Esophagus muscularis mucosa (tissue), 4 donors: Measurements from ENCODE around the gene CX3CL1. TPM values are rescaled to one million over a fixed set of nuclear protein-coding genes. Genes with fewer than 3 reads are reported as not detected.
A peak's percentile ranks its signal among the peaks of the same experiment; 100 is the strongest.
"Not testable (repeated sequence)": the region's sequence is repeated elsewhere in the genome, so short reads cannot be mapped to it uniquely, and the experiment has no call there.

ENCODE experiments used
- DNase-seq: peaks from one replicate; pipeline ENCODE4 v3.0.0-alpha.2; 2017; ENCODE audit errors: extremely low spot score
- H3K27ac ChIP-seq, 4 donors: fragments of 200-600 bp; sonication (generic); replicated peaks in 1 of 4; 1 replicate in 3 of 4; 2 replicates in 1 of 4; pipeline ENCODE4 v1.5.1; 2016 to 2019; ENCODE audit warnings: mild to moderate bottlenecking in 1 of 4
- H3K27me3 ChIP-seq, 4 donors: fragments of 200-600 bp; sonication (generic); one replicate each; pipeline versions ENCODE4 v1.5.1 to v1.6.0; 2016 to 2019
- H3K36me3 ChIP-seq, 4 donors: fragments of 200-600 bp; sonication (generic); one replicate each; pipeline ENCODE4 v1.5.1; 2016 to 2019
- H3K4me1 ChIP-seq, 4 donors: fragments of 200-600 bp; sonication (generic); one replicate each; pipeline ENCODE4 v1.5.1; 2016 to 2019
- H3K4me3 ChIP-seq, 4 donors: fragments of 200-600 bp; sonication (generic); 1 replicate in 2 of 4; 2 replicates in 2 of 4; pipeline ENCODE4 v1.5.1; 2016 to 2019; ENCODE audit warnings: mild to moderate bottlenecking in 4 of 4, moderate library complexity in 1 of 4
- H3K9me3 ChIP-seq, 4 donors: fragments of 200-600 bp; sonication (generic); 1 replicate in 3 of 4; 2 replicates in 1 of 4; pipeline ENCODE4 v1.5.1; 2016 to 2019
- CTCF ChIP-seq, 3 experiments: fragments of 200-600 bp in 2 of 3; fragments of 450-650 bp in 1 of 3; sonication (generic) in 2 of 3; IDR thresholded peaks; one replicate each; pipeline ENCODE4 v1.5.1; 2017 to 2019; ENCODE audit warnings: antibody characterized with exemption in 3 of 3, mild to moderate bottlenecking in 2 of 3, moderate library complexity in 1 of 3
- EP300 ChIP-seq: sonication (generic); formaldehyde crosslinking; IDR thresholded peaks from one replicate; pipeline ENCODE4 v1.6.1; 2017; ENCODE audit warnings: antibody characterized with exemption
- POLR2A ChIP-seq: fragments of 450-650 bp; IDR thresholded peaks from one replicate; pipeline ENCODE4 v1.6.1; 2017; ENCODE audit warnings: antibody characterized with exemption, moderate library complexity, mild to moderate bottlenecking, low read depth
- POLR2AphosphoS5 ChIP-seq, 2 donors: sonication (generic); formaldehyde crosslinking; IDR thresholded peaks; one replicate each; pipeline ENCODE4 v1.6.1; 2017; ENCODE audit warnings: antibody characterized with exemption in 2 of 2
- WGBS: methylation state at CpG from one replicate; pipeline ENCODE4 v1.1.5; 2018; 5-methylcytosine and 5-hydroxymethylcytosine counted together
- intact Hi-C: fragments of 100-400 bp; cut with DNase I; formaldehyde crosslinking; loops from one replicate; pipeline ENCODE4 v1.15.1; 2023
- total RNA-seq, 4 donors: library from RNA; depleted of rRNA; stranded (reverse); fragments of >200 nt; gene quantifications; one replicate each; pipeline versions ENCODE4 v1.1.0 to v1.2.1, GENCODE V29; 2016

The CX3CL1 gene
- total RNA-seq, 4 donors from 2014 or later = 26.8 to 40.4 (median 29.9) TPM

DNA sequence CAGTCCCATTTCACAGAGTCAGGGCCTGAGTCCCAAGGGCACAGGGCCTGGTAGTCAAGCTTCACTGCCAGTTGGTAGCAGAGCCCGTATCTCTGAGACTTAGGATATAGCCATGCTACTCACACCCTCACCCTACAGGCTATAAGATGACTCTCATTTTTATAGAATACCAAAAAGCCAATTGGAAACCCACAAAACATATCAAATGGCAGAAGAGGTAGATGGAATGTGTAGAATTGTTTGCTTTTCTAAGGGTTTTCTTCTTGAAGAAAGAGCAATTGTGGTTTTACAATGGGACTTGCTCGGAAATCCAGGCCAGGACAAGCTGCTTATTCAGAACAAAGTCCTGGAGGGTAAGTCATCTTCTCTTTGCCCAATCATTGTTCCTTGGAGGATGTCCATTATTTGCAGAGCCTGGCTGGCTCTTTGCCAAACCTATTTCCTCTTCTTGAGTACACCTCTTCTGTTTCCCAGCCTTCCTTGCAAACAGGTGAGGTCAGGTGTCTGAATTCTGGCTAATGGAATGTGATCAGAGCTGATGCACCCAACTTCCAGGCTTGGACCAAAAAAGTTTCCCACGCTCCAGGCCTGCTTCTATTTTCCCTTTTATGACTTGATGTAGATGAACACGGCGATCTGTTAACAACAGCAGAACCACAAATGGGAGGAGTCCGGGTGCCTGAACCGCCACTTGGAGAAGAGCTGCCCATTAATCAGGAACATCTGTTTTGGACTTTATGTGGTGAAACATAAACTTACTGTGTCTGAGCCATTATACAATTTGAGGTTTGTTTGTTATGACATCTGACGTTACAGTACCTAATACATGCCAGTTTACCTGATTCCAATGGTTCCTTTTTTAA lies 30.6 kb upstream of the CX3CL1 start:
- WGBS = 51% methylated on average over 8 of the region's 8 CpGs
- H3K27ac ChIP-seq = no peak overlapping the region
- TF ChIP-seq CTCF (IDR thresholded peaks at IDR 0.05) (no peak), EP300 (no peak), POLR2A (no peak), POLR2AphosphoS5 (IDR thresholded peaks at IDR 0.05) (no peak)
- no peaks in the 10 kb centered on the region for H3K27me3 ChIP-seq
- no peaks in the 10 kb centered on the region for H3K36me3 ChIP-seq
- H3K9me3 ChIP-seq = peaks cover 0 to 5% (median 0%) of the 10 kb centered on the region in 4 donors
- peak; percentile 79 for DNase-seq
- H3K4me1 ChIP-seq = peaks cover 0 to 3% (median 0%) of the 10 kb centered on the region in 4 donors
- intact Hi-C loops = no loop called here
- no peak overlapping the region for H3K4me3 ChIP-seq

GRCh38 chr16:57342606-57343005 lies 29.7 kb upstream of the CX3CL1 start:
- peak; percentile 70 for DNase-seq
- H3K4me1 ChIP-seq, H3K9me3 ChIP-seq, H3K4me3 ChIP-seq, intact Hi-C loops, H3K27me3 ChIP-seq, H3K27ac ChIP-seq, H3K36me3 ChIP-seq: not testable (repeated sequence)
- WGBS = 97% methylated on average over 9 of the region's 9 CpGs

DNA sequence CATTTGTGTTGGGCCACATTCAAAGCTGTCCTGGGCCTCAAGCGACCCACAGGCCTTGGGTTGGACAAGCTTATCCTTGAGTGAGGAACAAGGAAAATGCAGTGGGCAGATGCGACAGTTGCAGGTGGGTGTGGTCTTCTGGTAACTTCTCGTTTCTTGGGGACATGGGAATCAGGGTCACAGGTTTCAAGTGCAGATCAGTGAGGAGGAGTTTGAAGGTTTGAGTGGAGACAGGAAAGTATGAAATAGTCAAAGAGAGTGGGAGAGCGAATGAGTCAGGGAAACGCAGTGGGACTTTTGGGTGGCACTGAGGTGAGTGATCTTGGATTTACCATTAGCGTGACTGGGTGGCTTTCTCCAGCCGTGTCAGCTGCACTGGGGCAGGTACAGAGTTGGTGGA lies 29.1 kb upstream of the CX3CL1 start:
- Histone ChIP-seq H3K9me3 (no peaks in the 10 kb centered on the region), H3K27ac (no peak overlapping the region), H3K4me1 (peaks cover 0 to 3% (median 0%) of the 10 kb centered on the region in 4 donors), H3K4me3 (no peak overlapping the region), H3K36me3 (no peaks in the 10 kb centered on the region), H3K27me3 (no peaks in the 10 kb centered on the region)
- 80% methylated on average over 7 of the region's 7 CpGs for WGBS
- DNase-seq = peak; percentile 85
- TF ChIP-seq POLR2A (no peak), POLR2AphosphoS5 (IDR thresholded peaks at IDR 0.05) (no peak), CTCF (IDR thresholded peaks at IDR 0.05) (no peak), EP300 (no peak)
- intact Hi-C loops = no loop called here

GRCh38 chr16:57344094-57344493 lies 28.2 kb upstream of the CX3CL1 start:
- H3K4me3 ChIP-seq, H3K4me1 ChIP-seq, H3K27me3 ChIP-seq, H3K36me3 ChIP-seq, DNase-seq, intact Hi-C loops, H3K27ac ChIP-seq, H3K9me3 ChIP-seq: not testable (repeated sequence)
- whole genome bisulfite sequencing = 96% methylated on average over 5 of the region's 5 CpGs

DNA sequence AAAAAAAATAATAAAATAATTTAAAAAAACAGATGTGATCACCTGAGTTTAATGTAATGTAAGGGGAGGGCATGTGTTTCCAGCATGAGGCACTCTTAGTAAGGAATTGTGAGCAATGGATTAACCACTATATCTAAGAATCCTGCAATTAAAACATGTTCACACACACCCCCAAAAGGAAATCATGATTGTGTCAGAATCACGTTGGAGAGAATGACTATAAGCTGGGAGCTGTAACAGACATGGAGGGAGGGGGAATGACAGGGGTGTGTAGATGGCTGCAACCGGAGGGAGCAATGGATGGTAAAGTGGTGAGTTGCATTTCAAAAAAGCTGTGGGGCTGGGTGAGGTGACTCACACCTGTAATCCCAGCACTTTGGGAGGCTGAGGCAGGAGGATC lies 27.3 kb upstream of the CX3CL1 start:
- WGBS = 72% methylated on average over 2 of the region's 2 CpGs

More for the DNA sequence above, 27.3 kb upstream of the CX3CL1 start:
- Histone ChIP-seq H3K9me3 (no peaks in the 10 kb centered on the region), H3K36me3 (no peaks in the 10 kb centered on the region), H3K4me1 (peaks cover 0 to 3% (median 0%) of the 10 kb centered on the region in 4 donors), H3K4me3 (no peak overlapping the region), H3K27me3 (no peaks in the 10 kb centered on the region), H3K27ac (no peak overlapping the region)
- intact Hi-C loops = no loop called here
- DNase-seq = peak; percentile 17
- TF ChIP-seq POLR2A = no peak
- TF ChIP-seq CTCF (IDR thresholded peaks at IDR 0.05) = no peak
- no peak for TF ChIP-seq EP300
- no peak for TF ChIP-seq POLR2AphosphoS5 (IDR thresholded peaks at IDR 0.05)
